HepG2 (cell line): ENCODE data around the gene SERPINF2. TPM values are rescaled to one million over a fixed set of nuclear protein-coding genes. Genes with fewer than 3 reads are reported as not detected.

Experiments used
- ARID4A ChIP-seq: sonication (generic); formaldehyde crosslinking; IDR thresholded peaks from 2 replicates; pipeline ENCODE4 v1.5.0; 2020; ENCODE audit warnings: mild to moderate bottlenecking, missing genetic modification reagents, borderline replicate concordance
- ATF2 ChIP-seq: sonication (generic); formaldehyde crosslinking; IDR thresholded peaks from 2 replicates; pipeline ENCODE4 v1.4.0; 2020; ENCODE audit warnings: missing genetic modification reagents
- ATF4 ChIP-seq, 2 experiments: fragments of 450-650 bp in 1 of 2; sonication (generic) in 1 of 2; formaldehyde crosslinking; IDR thresholded peaks; 2 replicates each; pipeline versions ENCODE4 v1.5.0 to v1.8.0; 2020 to 2022; ENCODE audit warnings: mild to moderate bottlenecking in 1 of 2, missing genetic modification reagents in 1 of 2
- ATF6 ChIP-seq: sonication (generic); formaldehyde crosslinking; conservative IDR thresholded peaks from 2 replicates; pipeline ENCODE4 v1.4.0; 2020; ENCODE audit warnings: missing genetic modification reagents
- BATF2 ChIP-seq: sonication (generic); formaldehyde crosslinking; IDR thresholded peaks from 2 replicates; pipeline ENCODE4 v1.8.0; 2022; ENCODE audit warnings: mild to moderate bottlenecking, missing genetic modification reagents, moderate library complexity
- BORCS8-MEF2B ChIP-seq: sonication (generic); formaldehyde crosslinking; IDR thresholded peaks from 2 replicates; pipeline ENCODE4 v1.8.0; 2022; ENCODE audit warnings: mild to moderate bottlenecking, missing genetic modification reagents
- FOXP1 ChIP-seq, 2 experiments: fragments of 450-650 bp in 1 of 2; IDR thresholded peaks; 2 replicates each; pipeline ENCODE4 v1.6.1; 2017 to 2018; ENCODE audit warnings: antibody characterized with exemption in 1 of 2
- KDM5A ChIP-seq: fragments of 200-600 bp; sonication (generic); IDR thresholded peaks from 2 replicates; pipeline ENCODE4 v1.7.0; 2018; ENCODE audit warnings: antibody characterized with exemption, mild to moderate bottlenecking, low read length, borderline replicate concordance
- MAFG ChIP-seq: sonication (generic); formaldehyde crosslinking; IDR thresholded peaks from 2 replicates; pipeline ENCODE4 v1.5.1; 2020; ENCODE audit warnings: mild to moderate bottlenecking, missing genetic modification reagents
- PITX1 ChIP-seq: sonication (generic); formaldehyde crosslinking; IDR thresholded peaks from 2 replicates; pipeline ENCODE4 v1.5.1; 2020; ENCODE audit warnings: mild to moderate bottlenecking, missing genetic modification reagents
- SMARCC2 ChIP-seq: fragments of 450-650 bp; IDR thresholded peaks from 2 replicates; pipeline ENCODE4 v1.6.1; 2017; ENCODE audit warnings: antibody characterized with exemption, mild to moderate bottlenecking
- TSC22D2 ChIP-seq: sonication (generic); formaldehyde crosslinking; IDR thresholded peaks from 2 replicates; pipeline ENCODE4 v1.5.1; 2020; ENCODE audit warnings: missing genetic modification reagents, mild to moderate bottlenecking, borderline replicate concordance
- ZMYM3 ChIP-seq: sonication (generic); formaldehyde crosslinking; IDR thresholded peaks from 2 replicates; pipeline ENCODE4 v1.5.1; 2020; ENCODE audit warnings: mild to moderate bottlenecking, missing genetic modification reagents
- ZNF275 ChIP-seq: sonication (generic); formaldehyde crosslinking; IDR thresholded peaks from 2 replicates; pipeline ENCODE4 v1.8.0; 2022; ENCODE audit warnings: missing genetic modification reagents, mild to moderate bottlenecking, inconsistent platforms, borderline replicate concordance
- ZNF317 ChIP-seq: sonication (generic); formaldehyde crosslinking; IDR thresholded peaks from 2 replicates; pipeline ENCODE4 v1.5.0; 2020; ENCODE audit warnings: mild to moderate bottlenecking, missing genetic modification reagents
- ZNF33B ChIP-seq: sonication (generic); formaldehyde crosslinking; IDR thresholded peaks from 2 replicates; pipeline ENCODE4 v1.5.1; 2020; ENCODE audit warnings: mild to moderate bottlenecking, missing genetic modification reagents
- ZNF546 ChIP-seq: sonication (generic); formaldehyde crosslinking; conservative IDR thresholded peaks from 2 replicates; pipeline ENCODE4 v1.8.1; 2023; ENCODE audit warnings: mild to moderate bottlenecking, missing genetic modification reagents
- polyA plus RNA-seq, 8 experiments: library from polyadenylated mRNA; depleted of rRNA in 3 of 8; stranded (reverse) in 7 of 8; unstranded in 1 of 8; fragments of >200 nt; fragmentation: Illumina TruSeq in 4 of 8; extraction: Trizol in 4 of 8; gene quantifications; 2 replicates each; pipeline versions ENCODE4 v1.2.1 to v1.2.3, GENCODE V29; 2011 to 2016; ENCODE audit warnings: low read depth in 4 of 8, missing spikeins in 1 of 8, mixed read lengths in 1 of 8; ENCODE audit not compliant: insufficient read depth in 1 of 8
- total RNA-seq, 5 experiments: library from RNA; depleted of rRNA; stranded (reverse); fragments of >200 nt; fragmentation: Illumina TruSeq; extraction: Trizol; gene quantifications; 2 replicates each; pipeline ENCODE4 v1.2.3, GENCODE V29; 2016; ENCODE audit warnings: low read depth in 1 of 5

SERPINF2 gene
- total and polyA plus RNA-seq, 2 of the 13 experiments (the other 11 are each of a cell fraction or from before 2014, with no cell fraction given) = 309 to 548 TPM

- TF ChIP-seq ZNF33B (CRISPR knock-in tag) = no peak
- TF ChIP-seq ATF2 (CRISPR knock-in tag) = peak; percentile 79
- no peak for TF ChIP-seq TSC22D2 (CRISPR knock-in tag)
- TF ChIP-seq ZMYM3 (CRISPR knock-in tag) = peak; percentile 98
- no peak for TF ChIP-seq ATF6 (CRISPR knock-in tag)
- TF ChIP-seq KDM5A = no peak
- peak; percentile 88 for TF ChIP-seq FOXP1 (IDR thresholded peaks at IDR 0.05)
- TF ChIP-seq FOXP1 (CRISPR knock-in tag; IDR thresholded peaks at IDR 0.05) = peak; percentile 98
- TF ChIP-seq ZNF546 (CRISPR knock-in tag) = 0 out of 2 replicates have a peak, but pooled peaks have one; percentile 66
- no peak for TF ChIP-seq SMARCC2
- TF ChIP-seq BATF2 = no peak
- TF ChIP-seq ATF4 (CRISPR knock-in tag; IDR thresholded peaks at IDR 0.05) = peak in 1 of 2 experiments; percentile 57; a peak in 2 of 4 replicates
- peak; percentile 98 for TF ChIP-seq PITX1 (CRISPR knock-in tag)
- TF ChIP-seq ZNF275 (CRISPR knock-in tag) = peak; percentile 92
- no peak for TF ChIP-seq ZNF317
- TF ChIP-seq ARID4A (CRISPR knock-in tag) = peak; percentile 85; the same call in 1 of the 2 replicates
- no peak for TF ChIP-seq MAFG
- peak; percentile 56; the same call in 1 of the 2 replicates for TF ChIP-seq BORCS8-MEF2B
These were observed 6.1 kb upstream of the SERPINF2 start (continued) for GRCh38 chr17:1736348-1737281.
